ENCODE measurements around the gene DOCK8. TPM values are rescaled to one million over a fixed set of nuclear protein-coding genes. Genes with fewer than 3 reads are reported as not detected.

DOCK8 gene
- total and polyA plus RNA-seq, 2 experiments from 2014 or later, result 0.94 to 1.2 TPM

DNA sequence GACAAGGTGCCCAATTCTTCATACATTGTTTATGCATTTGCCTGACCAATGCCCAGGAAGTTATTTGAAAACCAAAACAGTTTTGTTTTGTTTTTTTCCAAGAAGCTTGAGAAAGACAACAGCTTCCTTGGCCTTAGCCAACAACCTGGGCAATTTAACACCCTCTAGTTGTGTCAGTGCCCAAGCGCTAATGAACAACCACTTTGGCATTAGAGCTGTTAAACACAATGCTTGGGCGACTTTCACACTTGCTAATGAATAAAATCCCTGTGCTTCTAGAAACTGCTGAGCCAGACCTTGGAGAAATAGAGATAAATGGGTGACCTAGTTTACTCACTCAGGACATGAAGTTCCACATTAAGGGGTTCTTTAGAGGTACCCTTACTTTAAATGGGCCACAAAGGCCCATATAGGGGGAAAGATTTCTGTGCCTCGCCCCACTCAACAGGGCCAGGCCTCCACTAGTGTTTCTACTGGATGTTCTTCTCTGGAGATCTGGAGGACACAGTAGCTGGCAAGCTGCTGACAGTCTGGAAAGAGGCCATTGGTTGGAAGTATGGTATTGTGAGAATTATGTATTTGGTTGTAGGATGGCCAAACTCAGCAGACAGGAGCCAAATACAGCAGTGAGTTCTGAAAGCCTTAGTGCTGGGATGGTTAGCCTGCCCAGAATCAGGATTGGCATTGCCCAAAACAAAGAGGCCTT lies 179.8 kb downstream of the DOCK8 start:
- H3K79me2 ChIP-seq (replicated peaks; ENCODE audit: insufficient read depth), result no peaks in the 10 kb centered on the region
- no peak overlapping the region for H3K4me2 ChIP-seq
- Mint-ChIP-seq H3K36me3 (ENCODE audit: low read depth) (peaks cover 5% of the 10 kb centered on the region; the same call in 2 of the 3 replicates), H3K27ac (no peak overlapping the region), H3K9me3 (peaks cover 8% of the 10 kb centered on the region; the same call in 2 of the 3 replicates), H3K4me1 (peaks cover 13% of the 10 kb centered on the region), H3K4me3 (no peak overlapping the region), H3K27me3 (ENCODE audit: insufficient read depth, low read depth, poor library complexity) (no peaks in the 10 kb centered on the region)
- DNase-seq (ENCODE audit: low spot score) (no peak), ATAC-seq (no peak)
- TF ChIP-seq CREB1 (CRISPR knock-in tag; IDR thresholded peaks at IDR 0.05; ENCODE audit: low read depth), result no peak
- TF ChIP-seq, protein P1, sequence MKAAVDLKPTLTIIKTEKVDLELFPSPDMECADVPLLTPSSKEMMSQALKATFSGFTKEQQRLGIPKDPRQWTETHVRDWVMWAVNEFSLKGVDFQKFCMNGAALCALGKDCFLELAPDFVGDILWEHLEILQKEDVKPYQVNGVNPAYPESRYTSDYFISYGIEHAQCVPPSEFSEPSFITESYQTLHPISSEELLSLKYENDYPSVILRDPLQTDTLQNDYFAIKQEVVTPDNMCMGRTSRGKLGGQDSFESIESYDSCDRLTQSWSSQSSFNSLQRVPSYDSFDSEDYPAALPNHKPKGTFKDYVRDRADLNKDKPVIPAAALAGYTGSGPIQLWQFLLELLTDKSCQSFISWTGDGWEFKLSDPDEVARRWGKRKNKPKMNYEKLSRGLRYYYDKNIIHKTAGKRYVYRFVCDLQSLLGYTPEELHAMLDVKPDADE (IDR thresholded peaks at IDR 0.05), result no peak
- TF ChIP-seq, protein P2, sequence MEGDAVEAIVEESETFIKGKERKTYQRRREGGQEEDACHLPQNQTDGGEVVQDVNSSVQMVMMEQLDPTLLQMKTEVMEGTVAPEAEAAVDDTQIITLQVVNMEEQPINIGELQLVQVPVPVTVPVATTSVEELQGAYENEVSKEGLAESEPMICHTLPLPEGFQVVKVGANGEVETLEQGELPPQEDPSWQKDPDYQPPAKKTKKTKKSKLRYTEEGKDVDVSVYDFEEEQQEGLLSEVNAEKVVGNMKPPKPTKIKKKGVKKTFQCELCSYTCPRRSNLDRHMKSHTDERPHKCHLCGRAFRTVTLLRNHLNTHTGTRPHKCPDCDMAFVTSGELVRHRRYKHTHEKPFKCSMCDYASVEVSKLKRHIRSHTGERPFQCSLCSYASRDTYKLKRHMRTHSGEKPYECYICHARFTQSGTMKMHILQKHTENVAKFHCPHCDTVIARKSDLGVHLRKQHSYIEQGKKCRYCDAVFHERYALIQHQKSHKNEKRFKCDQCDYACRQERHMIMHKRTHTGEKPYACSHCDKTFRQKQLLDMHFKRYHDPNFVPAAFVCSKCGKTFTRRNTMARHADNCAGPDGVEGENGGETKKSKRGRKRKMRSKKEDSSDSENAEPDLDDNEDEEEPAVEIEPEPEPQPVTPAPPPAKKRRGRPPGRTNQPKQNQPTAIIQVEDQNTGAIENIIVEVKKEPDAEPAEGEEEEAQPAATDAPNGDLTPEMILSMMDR (conservative IDR thresholded peaks at IDR 0.05; ENCODE audit: low read depth in 2 of 2), result no peak
- no peak for TF ChIP-seq POLR2AphosphoS5 (IDR thresholded peaks at IDR 0.05; ENCODE audit: low read depth)
- TF ChIP-seq, protein P3, sequence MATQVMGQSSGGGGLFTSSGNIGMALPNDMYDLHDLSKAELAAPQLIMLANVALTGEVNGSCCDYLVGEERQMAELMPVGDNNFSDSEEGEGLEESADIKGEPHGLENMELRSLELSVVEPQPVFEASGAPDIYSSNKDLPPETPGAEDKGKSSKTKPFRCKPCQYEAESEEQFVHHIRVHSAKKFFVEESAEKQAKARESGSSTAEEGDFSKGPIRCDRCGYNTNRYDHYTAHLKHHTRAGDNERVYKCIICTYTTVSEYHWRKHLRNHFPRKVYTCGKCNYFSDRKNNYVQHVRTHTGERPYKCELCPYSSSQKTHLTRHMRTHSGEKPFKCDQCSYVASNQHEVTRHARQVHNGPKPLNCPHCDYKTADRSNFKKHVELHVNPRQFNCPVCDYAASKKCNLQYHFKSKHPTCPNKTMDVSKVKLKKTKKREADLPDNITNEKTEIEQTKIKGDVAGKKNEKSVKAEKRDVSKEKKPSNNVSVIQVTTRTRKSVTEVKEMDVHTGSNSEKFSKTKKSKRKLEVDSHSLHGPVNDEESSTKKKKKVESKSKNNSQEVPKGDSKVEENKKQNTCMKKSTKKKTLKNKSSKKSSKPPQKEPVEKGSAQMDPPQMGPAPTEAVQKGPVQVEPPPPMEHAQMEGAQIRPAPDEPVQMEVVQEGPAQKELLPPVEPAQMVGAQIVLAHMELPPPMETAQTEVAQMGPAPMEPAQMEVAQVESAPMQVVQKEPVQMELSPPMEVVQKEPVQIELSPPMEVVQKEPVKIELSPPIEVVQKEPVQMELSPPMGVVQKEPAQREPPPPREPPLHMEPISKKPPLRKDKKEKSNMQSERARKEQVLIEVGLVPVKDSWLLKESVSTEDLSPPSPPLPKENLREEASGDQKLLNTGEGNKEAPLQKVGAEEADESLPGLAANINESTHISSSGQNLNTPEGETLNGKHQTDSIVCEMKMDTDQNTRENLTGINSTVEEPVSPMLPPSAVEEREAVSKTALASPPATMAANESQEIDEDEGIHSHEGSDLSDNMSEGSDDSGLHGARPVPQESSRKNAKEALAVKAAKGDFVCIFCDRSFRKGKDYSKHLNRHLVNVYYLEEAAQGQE (IDR thresholded peaks at IDR 0.05; ENCODE audit: unreplicated experiment), result no peak
- no peak for TF ChIP-seq NANOG (IDR thresholded peaks at IDR 0.05; ENCODE audit: borderline replicate concordance)
- TF ChIP-seq JUNB (IDR thresholded peaks at IDR 0.05; ENCODE audit: unreplicated experiment), result no peak
- no peak for TF ChIP-seq EZH2 (IDR thresholded peaks at IDR 0.05; ENCODE audit: low read depth, unreplicated experiment)
- no peak for TF ChIP-seq ZNF114 (CRISPR knock-in tag; IDR thresholded peaks at IDR 0.05)
- H3F3A ChIP-seq (replicated peaks; ENCODE audit: low read depth), result no peaks in the 10 kb centered on the region
- 0 out of 2 replicates have a peak overlapping the region, but pooled peaks have one; percentile 18 for H2AFZ ChIP-seq
- H3K36me3 ChIP-seq (ENCODE audit: insufficient read depth), result no peaks in the 10 kb centered on the region
- H3K4me1 ChIP-seq (ENCODE audit: insufficient read depth), result peaks cover 13% of the 10 kb centered on the region
- no peaks in the 10 kb centered on the region for H3K27me3 ChIP-seq (ENCODE audit: insufficient read depth)
- H3K27ac ChIP-seq (ENCODE audit: low read depth), result no peak overlapping the region
- no peaks in the 10 kb centered on the region for H4K20me1 ChIP-seq (replicated peaks; ENCODE audit: insufficient read depth)
- peaks cover 14% of the 10 kb centered on the region; the same call in 1 of the 2 replicates for H3K9me2 ChIP-seq (ENCODE audit: insufficient read depth)
- H3K4me3 ChIP-seq, result no peak overlapping the region

Measured in GM23338 (cell line).